SW 1271 (cell line): Measurements from ENCODE around the gene KLF11.

Experiments used
- DNase-seq, 2 experiments: peaks; one replicate each; lab custom pipeline; 2025; lab: John Stamatoyannopoulos, UW

The KLF11 gene

DNA sequence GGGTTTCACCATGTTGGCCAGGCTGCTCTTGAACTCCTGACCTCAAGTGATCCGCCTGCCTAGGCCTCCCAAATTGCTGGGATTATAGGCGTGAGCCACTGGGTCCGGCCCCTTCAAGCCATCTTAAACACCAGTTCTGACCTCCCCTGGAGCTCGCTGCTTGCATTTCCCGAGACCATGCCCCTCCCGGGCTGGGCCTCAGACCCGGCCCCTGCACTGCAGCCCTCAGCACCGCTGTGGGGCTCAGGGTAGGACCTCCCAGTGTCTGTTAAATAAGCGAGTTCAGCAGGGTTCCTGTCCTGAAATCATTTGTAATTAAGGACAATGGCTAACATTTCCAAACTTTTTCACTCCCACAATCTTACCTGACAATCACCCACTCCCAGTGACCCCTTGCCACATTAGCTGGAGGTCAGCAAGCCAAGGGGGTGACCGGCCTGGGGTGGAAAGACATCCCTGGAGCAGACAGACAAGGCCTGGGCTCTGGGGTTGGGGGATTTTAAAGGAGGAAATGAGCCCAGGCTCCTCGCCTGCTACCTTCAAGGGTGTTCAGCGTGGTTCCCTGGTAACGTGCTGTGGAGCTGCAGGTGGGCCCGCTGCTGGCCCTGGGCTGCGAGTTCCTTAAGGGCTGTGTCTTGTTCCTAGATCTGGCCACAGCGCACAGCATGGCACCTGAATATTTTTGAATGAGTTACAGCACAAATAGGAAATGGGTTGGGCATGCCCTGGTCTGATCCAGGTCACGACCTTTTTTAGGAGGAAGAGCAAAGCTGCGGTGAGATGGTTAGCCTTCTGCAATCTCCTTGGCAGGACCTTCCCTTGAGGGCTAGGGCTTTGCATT, 21.8 kb downstream of the KLF11 start:
- DNase-seq: no peak

GRCh38 chr2:10065773-10066055, 22.4 kb downstream of the KLF11 start:
- no peak for DNase-seq

DNA sequence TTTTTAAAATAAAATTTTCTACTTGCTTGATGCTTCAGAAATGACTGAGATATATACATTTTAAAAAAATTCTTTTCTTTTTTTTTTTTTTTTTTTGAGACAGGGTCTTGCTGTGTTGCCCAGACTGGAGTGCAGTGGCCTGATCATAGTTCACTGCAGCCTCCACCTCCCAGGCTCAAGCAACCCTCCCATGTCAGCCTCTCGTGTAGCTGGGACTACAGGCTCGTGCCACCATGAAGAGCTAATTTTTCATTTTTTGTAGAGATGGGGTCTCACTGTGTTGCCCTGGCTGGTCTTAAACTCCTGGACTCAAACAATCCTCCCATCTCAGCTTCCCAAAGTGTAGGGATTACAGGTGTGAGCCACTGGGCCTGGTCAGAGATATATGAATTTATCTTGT, 24.0 kb downstream of the KLF11 start:
- DNase-seq: no peak

DNA sequence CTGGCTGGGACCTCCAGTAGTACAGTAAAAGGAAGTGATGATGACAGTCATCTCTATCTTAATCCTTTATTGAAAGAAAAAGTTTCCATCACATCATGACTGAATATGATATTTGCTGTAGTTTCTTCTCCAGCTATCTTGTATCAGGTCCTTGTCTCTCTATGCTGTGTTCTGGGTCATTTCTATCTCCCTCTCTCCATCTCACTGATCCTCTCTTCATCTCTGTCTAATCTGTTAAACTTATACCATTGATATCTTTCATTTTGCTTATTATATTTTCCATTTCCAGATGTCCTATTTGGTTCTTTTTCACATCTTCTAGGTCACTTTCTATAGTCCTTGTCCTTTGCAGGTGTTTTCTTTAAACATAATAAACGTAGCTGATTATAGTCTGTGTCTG, 24.5 kb downstream of the KLF11 start:
- DNase-seq: no peak

GRCh38 chr2:10071176-10071575, 27.8 kb downstream of the KLF11 start:
- DNase-seq: no peak

GRCh38 chr2:10071595-10071994, 28.2 kb downstream of the KLF11 start:
- DNase-seq: no peak

DNA sequence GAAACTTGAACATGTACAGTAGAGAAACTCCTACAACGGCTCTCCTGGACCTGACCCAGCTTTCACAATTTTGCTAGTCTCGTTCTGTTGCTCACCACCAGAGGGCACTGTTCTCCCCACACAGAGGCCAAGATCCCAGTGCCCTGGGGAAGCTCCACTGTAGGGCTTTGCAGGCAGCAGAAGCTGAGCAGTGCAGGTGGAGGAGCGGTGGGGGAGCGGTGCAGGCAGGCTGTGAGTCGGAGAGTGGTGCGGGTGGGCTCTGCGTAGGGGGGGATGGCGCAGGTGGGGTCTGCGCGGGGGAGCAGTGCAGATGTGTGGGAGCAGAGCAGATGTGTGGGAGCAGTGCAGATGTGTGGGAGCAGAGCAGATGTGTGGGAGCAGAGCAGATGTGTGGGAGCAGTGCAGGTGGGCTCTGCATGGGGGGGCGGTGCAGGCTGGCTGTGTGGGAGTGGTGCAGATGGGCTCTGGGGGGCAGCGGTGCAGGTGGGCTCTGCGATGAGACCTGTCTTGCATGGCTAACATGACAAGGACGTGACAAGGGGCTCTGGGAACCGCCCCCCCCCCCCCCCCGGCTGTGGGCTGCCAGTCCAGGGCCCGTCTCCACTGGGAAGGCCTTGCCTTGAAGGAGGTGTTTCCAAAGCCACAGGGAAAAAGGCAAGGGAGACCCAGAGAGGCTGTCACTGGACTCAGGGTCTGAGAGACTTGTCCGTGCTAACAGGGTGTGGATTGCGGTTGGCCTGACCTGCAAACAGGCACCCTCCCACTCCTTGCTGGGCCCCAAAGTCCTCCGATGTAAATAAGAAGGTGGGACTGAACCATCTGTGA, 29.5 kb downstream of the KLF11 start:
- DNase-seq: peak in 1 of 2 experiments; percentile 82

DNA sequence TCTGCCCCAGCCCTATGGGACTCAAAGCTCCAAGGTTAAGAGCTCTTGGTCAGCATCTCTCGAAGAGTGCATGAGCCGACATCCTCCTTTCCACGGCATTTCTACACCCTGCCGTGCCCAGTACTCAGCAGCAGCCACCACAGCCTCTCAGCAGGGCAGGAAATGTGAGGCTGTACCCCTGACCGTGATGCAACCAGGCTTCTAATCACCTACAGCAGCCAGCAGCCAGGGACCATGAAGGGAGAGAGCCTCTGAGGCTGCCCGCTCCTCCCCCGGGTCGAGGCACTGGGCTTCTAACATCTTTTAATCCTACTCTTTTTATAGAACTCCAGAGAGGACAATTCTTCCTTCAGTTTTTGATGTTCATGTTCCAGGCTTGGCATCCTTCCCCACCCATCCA, 30.4 kb downstream of the KLF11 start:
- DNase-seq: no peak

DNA sequence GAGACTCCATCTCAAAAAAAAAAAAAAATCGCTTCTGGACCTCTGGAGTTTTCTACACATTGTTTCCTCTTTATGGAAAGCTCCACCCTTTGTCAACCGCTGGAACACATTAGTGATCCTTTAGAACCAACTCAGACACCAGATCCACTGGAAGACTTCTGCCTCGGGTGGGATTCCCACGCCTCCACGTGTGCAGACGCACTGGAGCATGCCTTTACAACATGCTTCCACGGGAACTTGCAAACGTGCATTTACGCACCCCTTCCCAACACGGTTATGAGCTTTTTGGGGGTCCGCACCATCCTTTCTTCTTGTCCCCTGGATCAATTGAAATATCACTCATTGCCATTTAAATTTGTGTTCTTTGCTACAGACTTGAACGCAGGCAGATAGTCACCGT, 31.8 kb downstream of the KLF11 start:
- DNase-seq: no peak

GRCh38 chr2:10075571-10076209, 32.3 kb downstream of the KLF11 start:
- no peak for DNase-seq

GRCh38 chr2:10076511-10076910, 33.2 kb downstream of the KLF11 start:
- no peak for DNase-seq

DNA sequence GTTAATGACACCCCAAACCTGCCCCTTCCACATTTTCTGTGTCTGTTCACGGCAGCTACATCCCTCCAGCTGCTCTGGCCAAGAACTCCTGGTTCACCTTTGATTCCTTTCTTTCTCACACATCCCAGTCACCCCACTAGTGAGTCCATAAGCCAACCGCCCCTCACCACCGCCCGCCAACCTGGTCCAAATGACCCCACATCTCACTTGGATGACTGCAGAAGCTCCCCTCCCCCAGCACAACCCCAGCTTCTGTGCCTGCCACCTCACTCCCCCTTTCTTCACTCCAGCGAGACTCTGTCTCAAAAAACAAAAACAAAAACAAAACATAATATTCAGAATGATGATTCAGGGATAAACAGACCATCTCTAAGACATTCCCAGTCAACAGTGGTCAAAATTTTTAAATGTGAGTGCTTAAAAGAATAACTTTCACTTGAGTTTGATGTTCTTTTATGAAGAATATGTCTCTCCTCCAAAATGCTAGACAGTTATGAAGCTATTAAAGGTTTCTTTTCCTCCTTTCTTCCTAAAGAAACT, 33.7 kb downstream of the KLF11 start:
- DNase-seq: no peak

DNA sequence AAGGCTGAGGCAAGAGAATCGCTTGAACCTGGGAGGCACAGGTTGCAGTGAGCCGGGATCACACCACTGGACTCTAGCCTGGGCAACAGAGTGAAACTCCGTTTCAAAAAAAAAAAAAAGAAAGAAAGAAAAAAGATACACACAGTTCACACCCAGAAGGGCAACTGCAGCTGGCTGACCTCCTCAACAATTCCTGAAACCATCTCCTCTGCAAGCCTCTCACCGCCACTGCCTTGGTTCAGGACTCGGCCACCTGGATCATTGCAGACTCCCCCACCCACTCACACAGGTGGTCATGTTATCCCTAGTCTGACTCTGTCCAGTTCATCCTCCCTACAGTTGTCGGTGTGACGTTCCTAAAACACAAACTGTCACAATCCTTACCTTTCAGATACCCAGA, 34.7 kb downstream of the KLF11 start:
- no peak for DNase-seq

DNA sequence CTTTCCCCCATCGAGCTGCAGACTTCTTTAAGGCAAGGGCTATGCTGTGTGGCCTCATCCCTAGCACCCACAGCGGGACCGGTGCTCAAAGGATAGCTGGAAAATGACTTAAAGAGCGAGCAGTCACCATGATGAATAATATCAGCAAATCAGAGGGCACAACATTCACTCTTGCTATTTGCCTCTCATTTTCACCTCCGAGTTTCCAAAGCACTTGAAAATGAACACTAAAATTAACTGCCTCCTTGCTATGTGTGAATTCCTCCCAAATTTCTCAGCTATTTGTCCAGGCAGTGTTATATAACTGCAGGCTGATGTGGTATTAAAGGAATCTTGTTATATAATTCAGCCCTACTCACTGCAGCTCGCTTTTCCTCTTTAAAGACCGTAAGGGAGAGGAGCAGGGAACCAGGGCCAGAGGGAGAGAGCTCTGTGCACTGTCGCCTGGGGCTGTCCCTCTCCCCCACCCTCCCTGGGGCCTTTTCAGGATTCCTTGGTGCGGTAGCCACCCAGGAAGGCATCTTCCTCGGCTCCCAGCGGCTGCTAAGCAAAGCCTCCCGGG, 35.4 kb downstream of the KLF11 start:
- no peak for DNase-seq

DNA sequence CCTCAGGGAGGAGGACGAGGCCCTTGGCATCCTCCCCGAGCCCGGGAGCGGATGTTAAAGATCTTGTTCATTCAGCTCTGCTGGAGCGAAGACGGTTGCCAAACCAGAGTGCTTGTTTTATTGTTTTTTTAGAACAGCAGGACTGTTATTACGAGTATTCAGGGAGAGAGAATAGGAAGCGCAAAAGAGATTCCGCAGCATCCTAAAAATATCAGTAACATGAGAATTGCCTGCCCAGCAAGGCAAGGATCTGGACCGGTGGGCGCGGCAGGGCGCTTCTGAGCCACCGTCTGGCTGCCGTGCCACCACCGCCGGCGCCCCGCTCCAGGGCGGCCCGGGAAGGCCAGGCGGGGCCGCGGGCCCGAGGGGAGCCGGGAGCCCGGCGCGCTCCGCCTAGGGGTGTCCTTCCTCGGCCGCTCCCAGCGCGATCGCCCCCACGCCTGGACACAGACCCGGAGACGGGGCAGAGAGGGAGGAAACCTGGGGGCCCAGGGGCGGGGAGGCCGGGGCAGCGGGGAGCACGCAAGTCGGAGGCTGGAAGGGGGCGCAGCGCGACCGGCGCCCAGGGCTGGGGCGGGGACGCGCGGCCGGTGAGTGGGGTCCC, 36.0 kb downstream of the KLF11 start:
- DNase-seq: no peak

DNA sequence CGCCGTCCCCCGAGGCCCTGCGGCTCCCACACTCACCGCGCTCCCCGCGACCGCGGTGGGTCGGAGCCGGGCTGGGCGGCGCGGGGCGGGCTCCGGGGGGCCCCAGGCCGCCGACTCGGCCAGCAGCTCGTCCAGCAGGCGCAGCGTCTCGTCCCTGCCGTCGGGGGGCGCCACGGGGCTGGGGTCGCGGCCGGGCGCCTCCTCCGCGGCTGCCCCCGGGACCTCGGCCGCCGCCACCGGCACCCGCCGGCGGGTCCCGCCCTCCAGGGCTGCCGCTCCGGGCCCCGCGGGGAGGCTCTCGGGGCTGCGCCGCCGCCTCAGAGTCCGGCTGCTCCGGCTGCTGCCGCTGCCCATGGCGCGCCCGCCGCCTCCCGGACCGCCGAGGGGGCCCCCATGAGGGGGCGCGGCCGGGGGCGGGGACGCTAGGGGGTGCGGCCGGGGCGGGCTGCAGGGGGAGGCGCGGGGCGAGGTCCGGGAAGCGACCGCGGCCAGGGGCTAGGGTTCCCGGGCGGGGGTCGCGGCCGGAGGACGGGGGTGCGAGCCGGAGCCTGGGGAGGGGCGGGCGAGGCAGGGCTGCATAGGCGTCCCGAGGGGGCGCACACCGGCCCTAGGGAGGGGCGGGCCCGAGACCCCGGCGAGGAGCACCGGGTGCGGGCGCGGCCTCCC, 36.7 kb downstream of the KLF11 start, which contains the start of gene CYS1:
Gene CYS1 (minus strand): TSS at position 542 of the 666 bp plus-strand sequence. CDS start 188 bp downstream, at position 354.
- DNase-seq: no peak

DNA sequence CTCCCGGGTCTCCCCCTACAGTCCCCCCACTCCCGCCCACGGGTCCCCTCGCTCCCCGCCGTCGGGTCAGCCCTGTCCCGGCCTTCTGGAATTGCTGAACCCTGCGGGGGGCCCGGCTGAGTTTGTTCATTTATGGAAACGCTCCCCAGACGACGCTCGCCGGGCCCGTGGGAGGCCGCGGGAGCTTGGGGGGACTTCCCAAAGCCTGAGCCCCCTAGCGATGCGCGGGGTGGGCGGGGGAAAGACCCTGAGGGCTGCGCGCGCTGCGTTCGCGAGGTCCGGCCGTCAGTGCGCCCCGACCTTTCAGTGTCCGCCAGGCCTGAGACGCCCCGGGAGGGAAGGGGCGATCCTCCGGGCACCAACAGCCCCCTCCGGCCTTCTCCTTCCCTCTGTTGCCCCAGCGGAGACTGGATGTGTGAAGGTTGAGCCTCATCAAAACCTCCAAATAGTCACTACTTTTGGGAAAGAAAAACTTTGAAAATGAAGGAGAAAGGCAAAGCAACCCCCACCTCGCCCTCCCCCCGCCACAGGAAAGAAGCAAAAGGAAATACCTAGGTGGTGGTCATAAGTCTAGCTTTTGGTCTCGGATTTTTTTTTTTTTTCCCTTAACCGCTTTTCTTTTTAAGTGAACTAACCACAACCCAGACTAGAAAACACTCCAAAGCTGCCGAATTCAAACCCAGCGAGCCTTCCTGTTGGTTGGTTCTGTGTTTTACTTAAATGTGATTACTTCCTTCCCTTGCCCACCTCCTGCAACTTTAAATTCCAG, 37.4 kb downstream of the KLF11 start:
- DNase-seq: no peak

DNA sequence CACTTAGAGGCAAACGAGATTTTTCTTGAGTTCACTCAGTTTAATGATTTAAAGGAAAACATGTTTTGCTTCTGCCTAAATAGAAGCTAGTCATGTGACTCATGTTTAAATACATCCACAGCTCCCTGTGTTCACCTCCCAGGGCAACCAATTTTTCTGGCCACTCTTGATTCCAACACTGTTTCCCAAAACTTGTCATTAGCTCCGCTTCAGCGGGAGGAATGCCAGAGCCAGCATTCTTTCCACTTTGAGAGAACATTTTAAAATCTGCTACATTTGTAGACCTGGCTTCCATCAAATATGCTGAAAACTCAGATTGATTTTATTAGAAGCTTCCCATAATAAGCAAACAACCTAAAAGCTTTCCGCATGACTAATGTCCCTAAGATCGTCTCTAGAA, 39.7 kb downstream of the KLF11 start:
- DNase-seq: no peak

GRCh38 chr2:10083692-10084211, 40.4 kb downstream of the KLF11 start:
- DNase-seq: no peak

- no peak for DNase-seq
Observed at GRCh38 chr2:10084223-10084865, 41.0 kb downstream of the KLF11 start.
